ENCODE results near the gene GINS3. TPM values are rescaled to one million over a fixed set of nuclear protein-coding genes. Genes with fewer than 3 reads are reported as not detected.

Gene GINS3
- total and polyA plus RNA-seq, 8 donors: 0.58 to 4.9 (median 4.6) TPM; not detected in 1

GRCh38 chr16:58442547-58442946 is 50.3 kb downstream of the GINS3 start:
- peaks cover 0 to 28% (median 0%) of the 10 kb centered on the region in 3 donors for H3K27me3 ChIP-seq
- DNase-seq: no peak
- intact Hi-C loops (cut with DNase I; ENCODE audit: low total_unique reads): no loop called here
- H3K36me3 ChIP-seq: no peaks in the 10 kb centered on the region
- TF ChIP-seq, protein P1, sequence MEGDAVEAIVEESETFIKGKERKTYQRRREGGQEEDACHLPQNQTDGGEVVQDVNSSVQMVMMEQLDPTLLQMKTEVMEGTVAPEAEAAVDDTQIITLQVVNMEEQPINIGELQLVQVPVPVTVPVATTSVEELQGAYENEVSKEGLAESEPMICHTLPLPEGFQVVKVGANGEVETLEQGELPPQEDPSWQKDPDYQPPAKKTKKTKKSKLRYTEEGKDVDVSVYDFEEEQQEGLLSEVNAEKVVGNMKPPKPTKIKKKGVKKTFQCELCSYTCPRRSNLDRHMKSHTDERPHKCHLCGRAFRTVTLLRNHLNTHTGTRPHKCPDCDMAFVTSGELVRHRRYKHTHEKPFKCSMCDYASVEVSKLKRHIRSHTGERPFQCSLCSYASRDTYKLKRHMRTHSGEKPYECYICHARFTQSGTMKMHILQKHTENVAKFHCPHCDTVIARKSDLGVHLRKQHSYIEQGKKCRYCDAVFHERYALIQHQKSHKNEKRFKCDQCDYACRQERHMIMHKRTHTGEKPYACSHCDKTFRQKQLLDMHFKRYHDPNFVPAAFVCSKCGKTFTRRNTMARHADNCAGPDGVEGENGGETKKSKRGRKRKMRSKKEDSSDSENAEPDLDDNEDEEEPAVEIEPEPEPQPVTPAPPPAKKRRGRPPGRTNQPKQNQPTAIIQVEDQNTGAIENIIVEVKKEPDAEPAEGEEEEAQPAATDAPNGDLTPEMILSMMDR (IDR thresholded peaks at IDR 0.05): no peak
- TF ChIP-seq EP300 (IDR thresholded peaks at IDR 0.05) (no peak), POLR2AphosphoS5 (IDR thresholded peaks at IDR 0.05) (no peak), POLR2A (IDR thresholded peaks at IDR 0.05) (no peak)
- WGBS, 5 donors: 42 to 62% (median 59%) methylated on average over 5 of the region's 5 CpGs
- no peaks in the 10 kb centered on the region for H3K4me1 ChIP-seq
- H3K4me3 ChIP-seq: no peak overlapping the region
- H3K9me3 ChIP-seq: peaks cover 0 to 3% (median 1%) of the 10 kb centered on the region in 4 donors
- H3K27ac ChIP-seq: no peak overlapping the region

DNA sequence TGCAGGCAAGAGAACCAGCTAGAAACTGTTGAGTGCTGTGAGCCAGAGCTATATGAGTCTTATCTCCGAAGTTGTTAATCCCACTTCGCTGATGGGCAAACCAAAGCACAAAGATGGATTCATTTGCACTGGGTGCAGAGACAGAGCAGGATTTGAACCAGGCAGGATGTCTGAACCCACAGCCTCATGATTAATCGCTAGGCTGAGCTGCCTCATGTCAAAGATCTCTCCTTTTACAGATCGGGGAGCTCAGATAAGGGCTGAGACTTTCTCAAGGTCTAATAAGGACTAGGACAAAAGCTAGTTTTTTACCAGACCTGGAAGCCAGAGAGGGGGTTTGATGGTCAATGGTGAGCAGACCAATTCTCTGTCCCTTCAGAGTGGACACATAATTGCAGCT is 51.5 kb downstream of the GINS3 start:
- no peaks in the 10 kb centered on the region for H3K36me3 ChIP-seq
- H3K27me3 ChIP-seq: peaks cover 0 to 25% (median 0%) of the 10 kb centered on the region in 3 donors
- no peak overlapping the region for H3K4me3 ChIP-seq
- intact Hi-C loops (cut with DNase I; ENCODE audit: low total_unique reads): no loop called here
- H3K4me1 ChIP-seq: no peaks in the 10 kb centered on the region
- DNase-seq: no peak
- no peaks in the 10 kb centered on the region for H3K9me3 ChIP-seq
- 67 to 74% (median 71%) methylated on average over 4 of the region's 4 CpGs for WGBS, 5 donors
- TF ChIP-seq EP300 (IDR thresholded peaks at IDR 0.05) (no peak), POLR2AphosphoS5 (IDR thresholded peaks at IDR 0.05) (no peak), POLR2A (IDR thresholded peaks at IDR 0.05) (no peak)
- TF ChIP-seq, protein P1 (IDR thresholded peaks at IDR 0.05): no peak
- no peak overlapping the region for H3K27ac ChIP-seq

DNA sequence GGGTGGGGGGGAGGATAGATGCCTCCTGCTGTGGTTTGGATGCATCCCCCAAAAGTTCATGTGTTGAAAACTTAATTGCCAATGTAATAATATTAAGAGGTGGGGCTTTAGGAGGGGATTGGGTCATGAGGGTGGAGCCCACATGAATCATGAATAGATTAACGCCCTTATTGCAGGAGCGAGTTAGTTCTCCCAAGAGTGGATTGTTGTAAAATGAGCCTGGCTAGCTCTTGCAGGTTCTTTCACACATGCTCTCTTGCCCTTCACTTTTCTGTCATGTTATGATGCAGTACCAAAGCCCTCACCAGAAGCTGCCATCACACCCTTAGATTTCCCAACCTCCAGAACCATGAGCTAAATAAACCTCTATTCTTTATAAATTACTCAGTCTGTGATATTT is 52.0 kb downstream of the GINS3 start:
- Histone ChIP-seq H3K27ac (no peak overlapping the region), H3K4me3 (no peak overlapping the region), H3K27me3 (peaks cover 0 to 24% (median 0%) of the 10 kb centered on the region in 3 donors), H3K9me3 (no peaks in the 10 kb centered on the region), H3K36me3 (no peaks in the 10 kb centered on the region), H3K4me1 (no peaks in the 10 kb centered on the region)
- no peak for DNase-seq
- 69 to 87% (median 82%) methylated on average over 2 of the region's 2 CpGs for WGBS, 5 donors
- TF ChIP-seq, protein P1 (IDR thresholded peaks at IDR 0.05): no peak
- intact Hi-C loops (cut with DNase I; ENCODE audit: low total_unique reads): no loop called here

DNA sequence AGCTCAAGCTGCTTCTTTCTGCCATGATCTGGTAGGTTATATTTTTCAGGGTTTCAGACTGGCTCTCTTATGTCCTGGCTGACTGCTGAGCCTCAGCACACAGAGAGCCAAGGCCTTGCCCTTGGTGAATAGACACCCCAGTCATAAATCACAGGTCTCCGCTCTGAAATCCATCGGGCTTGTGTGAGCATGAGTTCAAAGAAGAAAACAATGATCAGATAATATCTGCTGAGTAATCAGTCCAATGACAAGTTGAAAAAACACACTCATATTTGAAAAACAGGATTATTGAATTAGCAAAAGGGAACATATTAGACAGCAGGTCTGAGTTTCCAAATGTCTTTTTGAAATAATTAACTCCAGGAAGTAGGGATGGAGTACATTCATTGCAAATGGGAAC is 56.6 kb downstream of the GINS3 start:
- Histone ChIP-seq H3K4me1 (no peaks in the 10 kb centered on the region), H3K27me3 (peaks cover 0 to 20% (median 0%) of the 10 kb centered on the region in 3 donors), H3K36me3 (no peaks in the 10 kb centered on the region), H3K27ac (no peak overlapping the region), H3K9me3 (no peaks in the 10 kb centered on the region), H3K4me3 (no peak overlapping the region)
- intact Hi-C loops (cut with DNase I; ENCODE audit: low total_unique reads): no loop called here
- 25 to 61% (median 52%) methylated on average over 2 of the region's 2 CpGs for WGBS, 5 donors
- TF ChIP-seq, protein P1 (IDR thresholded peaks at IDR 0.05): no peak
- TF ChIP-seq POLR2AphosphoS5 (IDR thresholded peaks at IDR 0.05) (no peak), EP300 (IDR thresholded peaks at IDR 0.05) (no peak), POLR2A (IDR thresholded peaks at IDR 0.05) (no peak)
- no peak for DNase-seq

All from stomach (tissue), 9 donors.